ENCODE measurements around the gene TSKU.
A peak's percentile ranks its signal among the peaks of the same experiment; 100 is the strongest.

Gene TSKU, protein sequence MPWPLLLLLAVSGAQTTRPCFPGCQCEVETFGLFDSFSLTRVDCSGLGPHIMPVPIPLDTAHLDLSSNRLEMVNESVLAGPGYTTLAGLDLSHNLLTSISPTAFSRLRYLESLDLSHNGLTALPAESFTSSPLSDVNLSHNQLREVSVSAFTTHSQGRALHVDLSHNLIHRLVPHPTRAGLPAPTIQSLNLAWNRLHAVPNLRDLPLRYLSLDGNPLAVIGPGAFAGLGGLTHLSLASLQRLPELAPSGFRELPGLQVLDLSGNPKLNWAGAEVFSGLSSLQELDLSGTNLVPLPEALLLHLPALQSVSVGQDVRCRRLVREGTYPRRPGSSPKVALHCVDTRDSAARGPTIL

DNA sequence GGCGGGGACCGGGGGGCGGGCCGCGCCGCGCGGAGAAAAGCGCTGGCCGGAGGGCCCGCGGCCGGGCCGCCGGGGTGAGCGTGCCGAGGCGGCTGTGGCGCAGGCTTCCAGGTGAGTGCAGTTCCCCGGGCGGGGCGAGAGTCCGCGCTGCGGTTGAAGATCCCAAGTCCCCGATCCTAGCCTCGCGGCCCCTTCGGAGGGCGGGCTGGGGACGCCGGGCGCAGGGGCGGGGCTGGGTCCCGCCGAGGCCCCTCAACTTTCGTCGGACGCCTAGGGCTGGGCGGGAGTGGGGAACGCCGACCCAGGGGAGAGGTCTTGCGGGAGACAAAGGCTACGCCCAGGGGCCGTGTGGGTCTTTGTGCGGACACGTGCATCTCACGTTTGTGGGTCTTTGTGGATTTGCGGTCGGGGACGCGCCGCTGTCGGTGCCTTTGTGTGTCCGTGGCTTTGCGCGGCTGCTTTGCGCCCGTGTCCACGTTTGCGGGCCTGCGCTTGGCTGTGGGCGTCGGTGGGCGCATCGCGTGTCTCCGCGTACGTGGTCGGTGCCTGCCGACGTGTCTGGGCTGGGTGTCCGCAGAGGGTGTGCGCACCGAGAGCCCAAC lies at the start of gene TSKU:
TSS of gene TSKU (plus strand) at position 63 of the 602 bp plus-strand sequence. CDS start 12,261 bp downstream, outside the sequence.
- DNase-seq = peak; percentile 15

DNA sequence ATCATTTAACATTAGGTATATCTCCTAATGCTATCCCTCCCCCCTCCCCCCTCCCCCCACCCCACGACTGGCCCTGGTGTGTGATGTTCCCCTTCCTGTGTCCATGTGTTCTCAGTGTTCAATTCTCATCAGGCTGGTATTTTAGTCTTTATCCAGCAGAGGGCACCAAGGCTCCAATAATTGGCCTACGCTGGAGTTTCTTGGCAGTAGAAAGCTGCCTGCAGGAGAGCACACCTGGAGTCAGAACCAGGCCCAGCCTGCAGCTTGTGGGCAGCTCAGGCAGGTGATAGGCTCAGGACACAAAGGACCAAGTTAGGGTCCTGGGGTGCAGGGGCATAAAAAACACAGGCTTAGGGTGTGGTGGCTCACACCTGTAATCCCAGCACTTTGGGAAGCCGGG lies 49.2 kb upstream of the TSKU start:
- DNase-seq = peak; percentile 11

DNA sequence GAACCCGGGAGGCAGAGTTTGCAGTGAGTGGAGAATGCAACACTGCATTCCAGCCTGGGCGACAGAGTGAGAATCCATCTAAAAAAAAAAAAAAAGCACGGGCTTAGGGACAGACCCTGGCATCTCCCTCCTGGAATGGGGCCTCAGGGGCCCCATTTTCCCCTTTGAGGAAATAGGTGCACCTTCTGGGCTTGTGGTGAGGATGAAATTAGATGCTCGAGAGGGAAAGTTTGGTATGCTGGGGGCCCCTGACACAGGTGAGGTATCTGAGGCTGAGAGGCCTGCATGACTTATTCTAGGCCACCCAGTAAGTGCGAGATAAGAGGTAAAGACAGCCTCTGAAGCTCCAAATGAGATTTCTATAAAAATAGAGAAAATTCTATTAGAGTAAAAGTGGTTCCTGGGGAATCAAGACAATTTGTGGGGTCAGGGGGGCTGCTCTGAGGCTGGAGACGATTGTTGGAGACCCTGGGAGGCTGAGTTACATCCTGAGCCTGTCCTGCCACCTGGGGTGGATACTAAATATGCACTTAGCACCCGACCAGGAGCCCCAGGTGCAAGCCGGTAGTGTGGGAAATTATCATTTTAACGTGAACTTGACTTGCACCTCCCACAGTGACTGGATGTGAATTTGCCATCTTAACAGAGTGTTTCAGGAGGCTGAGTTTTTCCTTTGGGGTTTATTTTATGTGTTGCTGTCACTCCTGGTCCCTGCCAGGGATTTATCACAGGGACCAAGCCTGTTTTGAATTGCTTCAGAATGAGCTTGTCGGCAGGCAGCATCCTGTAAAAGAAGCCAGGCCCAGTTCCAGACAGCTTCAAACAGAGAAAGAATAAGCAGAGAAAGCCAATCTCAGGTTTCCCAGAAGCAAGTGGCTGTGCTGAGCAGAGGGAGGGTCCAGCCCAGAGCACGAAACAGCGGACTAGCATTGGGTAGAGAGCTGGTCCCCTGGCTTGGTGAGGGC lies 48.4 kb upstream of the TSKU start:
- no peak for DNase-seq

DNA sequence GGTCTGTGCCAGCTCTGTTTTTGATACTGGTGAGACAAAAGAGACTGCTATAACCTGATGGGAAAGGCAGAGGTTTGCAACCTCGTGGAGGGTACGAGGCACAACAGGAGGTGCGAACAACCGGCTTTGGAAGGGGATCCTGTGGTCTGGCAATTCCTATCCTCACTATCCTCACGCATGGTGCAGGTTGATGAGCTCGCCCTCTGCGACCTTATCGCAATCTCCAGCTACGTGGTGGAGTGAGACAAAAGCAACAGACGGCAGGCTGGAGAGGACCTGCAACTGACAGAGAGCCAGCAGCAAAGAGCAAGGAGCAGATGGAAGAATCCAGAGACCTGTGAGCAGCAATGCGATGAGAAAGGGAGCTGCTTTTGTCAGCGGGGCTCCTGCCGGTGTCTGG lies 47.3 kb upstream of the TSKU start:
- DNase-seq = no peak

DNA sequence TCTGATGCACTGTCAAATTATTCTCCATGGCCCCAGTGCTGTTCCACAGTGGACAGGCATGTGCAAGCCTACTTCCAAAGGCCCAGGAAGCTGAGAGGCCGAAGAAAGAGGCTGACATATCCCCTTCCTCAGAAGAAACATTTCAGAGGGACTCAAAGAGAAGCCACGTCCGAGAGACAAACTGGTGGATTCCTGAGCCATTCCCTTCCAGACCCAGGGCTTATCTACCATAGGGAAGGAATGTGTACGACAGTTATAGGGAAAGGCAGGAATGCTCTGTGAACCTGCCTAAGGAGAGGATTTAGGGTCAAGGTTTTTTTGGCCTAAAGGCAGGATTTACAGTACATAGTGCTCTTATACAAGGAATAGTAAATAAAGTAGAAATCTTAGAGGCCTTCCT lies 46.9 kb upstream of the TSKU start:
- no peak for DNase-seq

DNA sequence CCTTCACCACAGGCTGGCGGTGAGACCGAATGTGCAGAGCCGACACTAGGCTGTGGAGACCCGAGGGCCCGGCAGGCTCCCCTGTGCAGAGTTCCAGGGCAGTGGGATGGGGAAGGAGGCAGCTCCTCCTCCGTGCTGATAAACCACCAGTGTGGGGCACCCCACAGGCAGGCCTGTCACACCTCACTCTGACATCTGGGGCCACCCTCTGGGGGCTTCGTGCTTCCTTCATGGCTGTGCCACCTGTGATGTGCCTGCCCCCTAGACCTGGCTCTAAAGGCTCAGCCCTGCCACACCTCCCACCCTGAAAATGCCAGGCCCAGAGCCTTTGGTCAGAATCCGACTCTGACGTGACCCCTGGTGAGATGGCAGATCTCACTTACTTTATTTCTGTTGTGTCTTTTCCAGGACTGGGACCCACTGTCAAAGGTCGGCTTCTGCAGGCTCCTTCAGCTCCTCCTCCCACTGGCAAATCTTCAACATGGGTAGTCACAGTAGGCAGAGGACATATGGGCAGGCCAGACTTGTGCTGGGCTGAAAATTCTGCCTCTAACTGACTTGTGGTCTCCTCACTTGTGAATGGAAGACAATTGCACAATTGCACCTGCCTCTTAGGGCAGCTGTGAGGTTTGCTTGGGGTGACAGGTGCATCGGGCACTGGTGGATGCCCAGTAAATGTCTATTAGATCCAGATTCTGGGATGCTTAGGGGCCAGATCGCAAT lies 46.2 kb upstream of the TSKU start:
- DNase-seq = no peak

DNA sequence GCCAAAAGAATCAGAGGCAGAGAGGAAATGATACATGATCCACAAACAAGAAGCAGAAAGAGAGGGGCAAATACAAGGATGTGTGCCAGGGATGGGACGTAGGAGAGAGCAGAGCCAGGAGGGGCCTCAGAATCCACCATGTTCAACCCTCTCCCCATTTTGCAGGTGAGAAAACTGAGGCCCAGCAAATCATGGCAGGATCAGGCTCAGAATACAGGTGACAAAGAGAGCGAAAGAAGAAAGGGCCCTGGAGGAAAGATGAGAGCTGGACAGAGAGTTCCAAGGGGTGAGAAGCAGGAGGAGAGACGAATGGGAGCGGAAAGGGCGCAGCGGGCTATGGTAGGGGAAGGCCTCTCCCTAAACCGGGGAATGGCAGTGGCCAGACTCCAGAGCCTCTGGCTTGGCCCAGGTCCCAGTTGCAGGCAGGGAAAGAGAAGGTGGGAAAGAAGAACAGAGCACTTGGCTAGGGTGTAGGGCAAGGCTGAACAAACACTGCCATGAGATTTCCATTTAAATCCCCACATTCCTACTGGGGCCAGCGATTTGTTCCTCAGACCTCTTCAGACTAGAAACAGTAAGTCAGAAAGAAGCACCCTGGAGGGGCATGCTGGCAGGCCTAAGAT lies 44.4 kb upstream of the TSKU start:
- DNase-seq = no peak

DNA sequence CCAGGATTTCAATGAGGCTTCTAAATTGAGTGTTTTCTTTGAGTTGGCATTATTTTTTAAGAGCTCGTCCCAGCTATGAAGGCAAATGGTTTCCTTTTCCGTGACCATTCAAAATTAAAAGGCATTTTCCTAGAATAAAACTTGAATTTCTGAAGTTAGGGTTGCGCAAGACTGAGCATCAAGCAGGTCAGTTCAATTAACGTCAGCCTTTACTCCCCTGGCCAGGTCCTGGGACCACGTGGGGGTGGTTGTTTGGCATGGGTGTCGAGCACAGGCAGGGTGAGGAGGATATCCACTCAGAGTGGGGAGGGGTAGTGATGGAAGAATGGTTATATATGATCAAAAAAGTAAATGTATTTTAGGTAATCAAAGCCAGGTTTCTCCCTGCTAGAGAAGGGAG lies 43.4 kb upstream of the TSKU start:
- no peak for DNase-seq

DNA sequence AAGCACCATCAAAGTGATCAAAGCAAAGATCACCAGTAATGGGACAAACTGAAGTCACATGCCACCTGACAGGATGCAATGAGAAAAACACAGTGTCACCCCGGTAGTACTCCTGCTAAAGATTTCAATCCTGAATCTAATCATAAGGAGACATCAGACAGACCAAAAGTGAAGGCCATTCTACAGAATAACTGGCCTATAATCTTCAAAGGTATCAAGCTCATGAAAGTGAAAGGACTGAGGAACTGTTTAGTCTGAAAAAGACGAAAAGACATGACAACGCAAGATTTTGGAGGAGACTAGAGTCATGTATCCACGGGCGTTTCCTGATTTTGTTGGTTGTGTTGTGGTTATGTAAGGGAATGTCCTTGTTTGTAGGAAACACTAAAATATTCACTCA lies 42.4 kb upstream of the TSKU start:
- no peak for DNase-seq

DNA sequence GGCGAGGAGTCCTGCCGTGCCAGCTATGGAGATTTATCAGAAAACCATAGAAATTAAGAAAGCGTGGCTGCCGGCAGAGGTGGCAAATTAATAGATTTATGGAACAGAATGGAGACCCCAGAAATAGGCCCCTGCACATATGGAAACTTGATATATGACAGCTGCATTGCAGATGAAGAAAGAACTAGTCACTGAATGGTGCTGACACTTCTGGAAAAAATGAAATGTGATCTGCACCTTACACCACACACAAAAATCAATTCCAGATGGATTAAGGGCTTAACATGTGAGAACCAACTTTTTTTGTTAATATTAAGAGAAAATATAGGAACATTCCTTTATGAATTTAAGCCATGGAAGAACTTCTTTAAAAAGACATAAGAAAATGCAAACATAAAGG lies 40.3 kb upstream of the TSKU start:
- no peak for DNase-seq

DNA sequence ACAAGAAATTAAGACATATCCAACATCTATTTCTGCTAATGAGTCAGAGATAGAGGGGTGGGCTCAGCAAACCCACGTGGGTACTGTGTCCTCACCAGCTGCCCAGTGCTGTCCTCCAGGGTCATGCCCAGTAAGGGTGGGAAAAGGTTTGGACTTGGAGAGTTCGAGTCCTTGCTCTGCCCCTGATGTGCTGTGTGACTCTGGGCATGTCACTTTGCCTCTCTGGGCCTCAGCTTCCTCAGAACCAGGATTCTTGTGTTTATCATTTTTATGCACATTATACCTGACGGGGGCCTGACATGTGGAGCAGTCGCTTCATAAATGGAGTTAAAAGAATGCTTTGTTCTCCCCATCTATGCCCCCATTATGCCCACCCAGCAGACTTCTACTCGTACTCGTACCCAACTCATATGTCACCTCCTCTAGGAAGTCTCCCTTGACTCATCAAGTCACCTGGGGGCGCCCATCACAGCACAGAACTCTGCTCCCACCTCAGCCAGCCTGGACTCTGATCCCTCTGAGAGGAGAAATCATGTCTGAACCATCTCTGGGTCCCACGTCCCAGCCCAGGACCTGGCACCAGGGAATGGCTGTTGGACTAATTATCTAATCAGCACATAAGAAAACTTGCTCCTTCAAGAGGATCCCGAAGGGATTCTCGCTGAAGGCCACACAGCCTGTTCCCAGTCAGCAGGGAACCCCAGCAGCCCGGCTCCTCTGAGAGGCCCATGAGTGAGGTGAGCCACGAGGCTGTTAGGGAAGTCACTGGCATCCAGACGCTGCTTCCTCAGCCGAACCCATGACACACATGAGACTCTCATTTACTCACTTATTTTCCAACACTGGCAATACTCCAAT lies 38.7 kb upstream of the TSKU start:
- DNase-seq = no peak

DNA sequence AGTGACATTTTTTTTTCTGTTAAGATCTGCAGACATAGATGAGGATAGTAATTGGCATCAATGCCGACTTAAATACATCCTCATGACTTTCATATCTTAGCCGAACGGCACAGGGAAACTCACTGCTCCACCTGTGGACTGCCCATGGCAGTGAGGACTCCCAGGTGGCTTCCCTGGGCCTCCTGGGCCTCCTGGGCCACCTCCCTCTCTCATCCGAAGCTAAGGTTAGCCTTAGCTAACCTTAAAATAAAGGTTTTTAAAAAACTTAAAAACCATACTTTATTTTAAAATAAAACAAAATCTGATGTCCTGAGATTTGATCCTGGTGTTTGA lies 38.1 kb upstream of the TSKU start:
- no peak for DNase-seq

DNA sequence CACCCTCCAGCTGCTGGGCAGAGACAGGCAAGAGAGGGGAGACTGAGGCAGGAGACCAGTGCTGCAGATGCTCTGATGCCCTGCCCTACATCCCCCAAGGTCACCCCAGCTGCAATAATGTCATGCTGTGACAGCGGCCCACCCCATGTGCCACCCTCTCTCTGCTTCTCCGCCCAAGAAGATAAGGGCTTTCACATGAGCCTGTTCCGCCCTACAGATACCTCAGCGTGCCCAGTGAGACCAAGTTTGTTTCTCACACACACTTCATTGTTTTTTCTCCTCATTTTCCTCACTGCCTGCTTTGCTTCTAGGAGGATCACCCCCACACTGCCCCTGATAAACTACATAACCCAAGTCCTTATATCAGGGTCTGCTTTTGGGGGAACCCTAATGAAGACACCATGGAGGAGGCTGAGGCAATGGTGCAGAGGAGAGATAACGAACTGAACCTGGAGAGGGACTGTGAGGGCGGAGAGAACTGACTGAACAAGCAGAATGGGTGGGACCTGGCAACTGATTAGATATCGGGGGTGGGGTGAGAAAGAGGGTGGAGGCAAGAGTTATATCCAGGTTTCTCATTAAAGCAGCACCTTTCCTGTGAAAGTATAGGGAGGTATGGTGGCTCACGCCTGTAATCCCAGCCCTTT lies 37.5 kb upstream of the TSKU start:
- no peak for DNase-seq

DNA sequence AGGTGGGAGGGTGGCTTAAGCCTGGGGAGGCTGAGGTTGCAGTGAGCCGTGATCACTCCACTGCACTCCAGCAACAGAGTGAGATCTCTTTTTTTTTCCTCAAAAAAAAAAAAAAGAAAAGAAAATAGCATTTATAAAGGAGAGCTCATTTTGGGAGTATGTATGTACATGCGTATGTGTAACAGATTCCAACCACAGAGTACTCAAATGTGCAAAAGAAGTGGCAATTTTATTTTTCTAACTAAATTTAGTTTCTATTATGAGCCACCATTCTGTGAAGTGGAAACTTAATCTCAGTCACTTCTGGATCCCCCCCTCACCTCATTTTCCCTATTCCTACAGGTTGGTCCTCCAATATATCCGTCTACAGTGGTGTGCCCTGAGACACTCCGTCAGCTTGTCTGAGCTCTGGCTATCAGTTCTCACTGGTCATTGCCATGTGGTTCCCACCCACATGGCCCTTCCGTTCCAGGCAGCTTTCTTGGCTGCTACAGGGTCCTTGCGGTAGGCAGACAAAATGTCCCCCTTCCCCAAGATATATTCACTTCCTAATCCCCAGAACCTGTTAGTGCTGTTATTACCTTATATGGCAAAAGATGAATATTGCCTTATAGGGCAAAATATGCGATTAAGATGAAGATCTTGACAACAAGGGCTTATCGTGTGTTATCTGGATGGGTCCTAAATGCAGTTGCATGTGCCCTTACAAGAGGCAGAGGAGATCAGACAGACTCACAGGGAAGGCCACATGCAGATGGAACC lies 35.8 kb upstream of the TSKU start:
- DNase-seq = no peak

DNA sequence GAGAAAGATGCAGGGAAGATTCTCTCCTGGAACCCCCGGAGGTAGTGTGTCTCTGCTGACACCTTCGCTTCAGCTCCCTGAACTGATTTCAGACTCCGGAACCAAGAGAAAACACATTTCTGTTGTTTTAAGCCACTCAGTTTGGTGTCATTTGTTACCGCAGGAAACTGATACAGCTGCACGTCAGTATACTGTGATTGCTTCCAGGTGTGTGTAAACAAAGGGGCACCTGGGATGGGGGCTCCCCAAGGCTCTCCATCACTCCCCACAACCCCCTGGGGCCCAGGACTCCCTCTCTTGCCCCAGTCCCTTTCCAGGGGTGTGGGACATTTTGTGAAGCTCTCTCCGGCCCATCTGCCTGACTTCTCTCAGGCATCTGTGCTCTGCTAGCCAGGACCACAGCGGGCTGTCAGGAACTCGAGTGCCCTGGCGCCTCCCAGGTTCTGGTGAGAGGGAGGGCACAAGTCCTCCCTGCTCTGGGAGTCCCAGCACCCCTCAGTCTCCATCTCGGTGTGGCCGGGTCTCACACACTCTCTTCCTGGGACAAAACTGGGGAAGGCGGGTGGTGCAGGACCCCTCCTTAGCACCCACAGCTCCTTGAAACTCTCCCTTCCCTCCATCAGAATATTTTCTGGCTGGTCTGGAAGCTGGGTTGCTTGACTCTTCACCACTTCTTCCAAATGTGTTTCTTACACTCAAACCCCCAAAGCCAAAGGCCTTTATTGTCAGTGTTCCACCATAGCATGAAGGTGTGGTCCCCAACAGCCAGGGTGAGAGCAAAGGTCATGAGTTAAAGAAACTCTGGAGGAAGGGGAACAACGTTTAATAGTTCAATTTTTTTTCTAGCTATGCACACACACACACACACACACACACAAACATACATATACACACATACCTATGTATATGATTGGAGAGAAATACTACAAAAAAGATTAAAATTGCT lies 35.0 kb upstream of the TSKU start:
- no peak for DNase-seq

DNA sequence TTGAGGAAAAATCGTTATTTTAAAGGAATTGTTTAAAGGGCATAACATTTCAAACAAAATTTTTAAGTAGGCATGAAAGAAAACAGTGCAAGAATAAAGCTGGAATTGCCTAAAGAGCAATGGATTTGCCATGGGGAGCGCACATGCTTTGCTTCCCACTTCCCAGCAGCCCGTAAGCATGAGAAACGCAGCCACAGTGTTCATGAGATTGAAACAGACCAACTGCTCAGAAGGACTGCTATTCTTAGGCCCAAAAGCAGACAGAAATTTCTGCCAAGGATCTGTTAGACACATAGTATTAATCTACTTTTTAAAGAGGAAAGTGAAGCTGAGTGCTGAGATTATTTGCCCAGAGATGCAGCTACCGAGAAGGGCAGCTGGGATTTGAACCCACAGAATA lies 34.2 kb upstream of the TSKU start:
- no peak for DNase-seq

DNA sequence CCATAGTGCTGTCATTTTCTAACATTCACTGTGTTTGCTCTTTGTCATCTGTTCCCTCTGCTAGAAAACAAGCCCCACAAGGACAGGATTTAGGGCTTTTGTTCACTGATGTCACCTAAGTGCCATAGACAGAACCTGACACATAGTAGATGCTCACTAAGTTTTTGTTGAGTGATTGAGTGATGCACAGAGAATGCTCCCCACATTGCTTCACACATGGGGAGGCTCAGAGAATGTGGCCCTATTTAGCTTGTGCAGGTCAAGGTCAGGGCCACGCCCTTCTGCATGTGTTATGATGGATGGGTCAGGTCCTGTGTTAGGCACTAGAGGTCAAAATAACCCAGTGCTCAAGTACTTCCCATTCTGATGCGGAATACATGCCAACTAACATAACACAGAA lies 33.1 kb upstream of the TSKU start:
- DNase-seq = no peak

DNA sequence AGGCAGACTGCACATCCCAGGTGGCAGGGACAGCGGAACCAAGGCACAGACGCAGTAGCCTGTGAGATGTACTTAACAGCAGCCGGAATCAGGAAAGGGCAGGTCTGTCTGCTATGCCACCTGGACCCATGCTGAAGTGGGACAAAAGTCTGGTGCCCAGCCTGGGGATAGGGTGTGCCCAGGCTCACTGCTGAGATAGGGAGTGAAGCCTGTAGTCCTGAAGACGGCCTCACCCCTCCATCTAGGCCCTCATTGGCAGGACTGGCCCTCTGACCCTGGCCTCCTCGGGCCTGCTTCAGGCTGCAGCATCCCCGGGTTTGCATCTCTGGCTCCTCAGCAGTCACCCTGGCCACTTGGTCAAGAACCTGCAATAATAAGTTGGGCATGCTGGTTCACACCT lies 32.4 kb upstream of the TSKU start:
- no peak for DNase-seq
